SU-DHL-6 (cell line): ENCODE data around the gene STPG2.

Experiments used
- EZH2phosphoT487 ChIP-seq: fragments of 200-600 bp; sonication (generic), shearing (Covaris generic); conservative IDR thresholded peaks from 2 replicates; pipeline ENCODE4 v1.6.1; 2018; ENCODE audit warnings: mild to moderate bottlenecking, antibody characterized with exemption, low read length, moderate library complexity, mixed read lengths
- TF ChIP-seq, protein P1 (sequence below): fragments of 200-600 bp; sonication (generic); IDR thresholded peaks from one replicate; pipeline ENCODE4 v1.5.1; 2017; ENCODE audit warnings: antibody characterized with exemption, mild to moderate bottlenecking, low read length, moderate library complexity; ENCODE audit not compliant: insufficient read depth, poor library complexity, severe bottlenecking

DNA sequence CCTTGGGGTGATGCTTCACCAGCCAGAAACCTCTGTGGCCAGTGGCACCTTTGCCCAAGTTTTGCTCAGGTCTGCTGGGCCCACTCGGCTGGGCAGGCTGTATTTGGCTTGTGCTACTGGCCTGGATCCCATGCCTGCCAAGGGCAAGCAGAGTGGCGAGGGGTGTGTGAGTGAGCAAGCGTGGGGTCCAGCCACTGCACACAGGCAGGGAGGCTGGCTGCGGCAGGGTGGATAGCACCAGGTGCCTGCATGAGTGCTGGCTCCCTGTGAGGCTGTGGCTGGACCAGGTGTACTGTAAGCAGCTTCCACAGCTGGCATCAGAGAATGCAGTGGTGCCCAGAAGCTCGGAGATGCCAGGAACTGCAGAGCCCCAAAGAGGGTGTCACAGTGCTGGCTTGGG, 478.5 kb downstream of the STPG2 start:
- TF ChIP-seq, protein P1, sequence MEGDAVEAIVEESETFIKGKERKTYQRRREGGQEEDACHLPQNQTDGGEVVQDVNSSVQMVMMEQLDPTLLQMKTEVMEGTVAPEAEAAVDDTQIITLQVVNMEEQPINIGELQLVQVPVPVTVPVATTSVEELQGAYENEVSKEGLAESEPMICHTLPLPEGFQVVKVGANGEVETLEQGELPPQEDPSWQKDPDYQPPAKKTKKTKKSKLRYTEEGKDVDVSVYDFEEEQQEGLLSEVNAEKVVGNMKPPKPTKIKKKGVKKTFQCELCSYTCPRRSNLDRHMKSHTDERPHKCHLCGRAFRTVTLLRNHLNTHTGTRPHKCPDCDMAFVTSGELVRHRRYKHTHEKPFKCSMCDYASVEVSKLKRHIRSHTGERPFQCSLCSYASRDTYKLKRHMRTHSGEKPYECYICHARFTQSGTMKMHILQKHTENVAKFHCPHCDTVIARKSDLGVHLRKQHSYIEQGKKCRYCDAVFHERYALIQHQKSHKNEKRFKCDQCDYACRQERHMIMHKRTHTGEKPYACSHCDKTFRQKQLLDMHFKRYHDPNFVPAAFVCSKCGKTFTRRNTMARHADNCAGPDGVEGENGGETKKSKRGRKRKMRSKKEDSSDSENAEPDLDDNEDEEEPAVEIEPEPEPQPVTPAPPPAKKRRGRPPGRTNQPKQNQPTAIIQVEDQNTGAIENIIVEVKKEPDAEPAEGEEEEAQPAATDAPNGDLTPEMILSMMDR = no peak
- no peak for TF ChIP-seq EZH2phosphoT487
